ENCODE results near the gene IFRD1.

IFRD1 gene

GRCh38 chr7:112521942-112522341 lies 71.7 kb downstream of the IFRD1 start:
- no peak for DNase-seq

DNA sequence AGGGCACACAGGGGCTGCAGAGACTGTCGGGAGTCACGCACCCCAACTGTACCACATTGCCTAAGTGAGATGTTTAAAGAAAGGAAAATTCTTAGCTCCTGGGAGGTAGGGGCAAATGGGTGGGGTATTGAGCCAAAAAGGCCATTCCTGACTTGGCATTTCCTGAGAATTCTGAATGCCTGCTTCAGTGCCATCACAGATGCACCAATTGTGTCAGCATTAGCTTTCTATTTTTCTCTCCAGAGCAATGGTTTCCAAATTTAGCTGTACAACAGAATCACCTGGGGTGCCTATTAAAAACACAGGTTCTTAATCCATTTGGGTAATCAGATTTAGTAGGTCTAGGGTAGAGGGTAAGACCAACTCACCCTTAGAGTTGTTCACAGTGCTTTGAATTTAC lies 73.6 kb downstream of the IFRD1 start:
- no peak for DNase-seq
